GM19239 (cell line): ENCODE measurements around the gene AGAP5.
"Not testable (repeated sequence)": the region's sequence is repeated elsewhere in the genome, so short reads cannot be mapped to it uniquely, and the experiment has no call there.

Experiments
- DNase-seq: peaks from one replicate; pipeline ENCODE4 v3.0.0; 2011; ENCODE audit warnings: low spot score; ENCODE audit not compliant: insufficient read length
- FAIRE-seq: peaks from 2 replicates; lab custom pipeline; 2011; peaks lifted over from hg19 to GRCh38; lab: Jason Lieb, UNC

Gene AGAP5

DNA sequence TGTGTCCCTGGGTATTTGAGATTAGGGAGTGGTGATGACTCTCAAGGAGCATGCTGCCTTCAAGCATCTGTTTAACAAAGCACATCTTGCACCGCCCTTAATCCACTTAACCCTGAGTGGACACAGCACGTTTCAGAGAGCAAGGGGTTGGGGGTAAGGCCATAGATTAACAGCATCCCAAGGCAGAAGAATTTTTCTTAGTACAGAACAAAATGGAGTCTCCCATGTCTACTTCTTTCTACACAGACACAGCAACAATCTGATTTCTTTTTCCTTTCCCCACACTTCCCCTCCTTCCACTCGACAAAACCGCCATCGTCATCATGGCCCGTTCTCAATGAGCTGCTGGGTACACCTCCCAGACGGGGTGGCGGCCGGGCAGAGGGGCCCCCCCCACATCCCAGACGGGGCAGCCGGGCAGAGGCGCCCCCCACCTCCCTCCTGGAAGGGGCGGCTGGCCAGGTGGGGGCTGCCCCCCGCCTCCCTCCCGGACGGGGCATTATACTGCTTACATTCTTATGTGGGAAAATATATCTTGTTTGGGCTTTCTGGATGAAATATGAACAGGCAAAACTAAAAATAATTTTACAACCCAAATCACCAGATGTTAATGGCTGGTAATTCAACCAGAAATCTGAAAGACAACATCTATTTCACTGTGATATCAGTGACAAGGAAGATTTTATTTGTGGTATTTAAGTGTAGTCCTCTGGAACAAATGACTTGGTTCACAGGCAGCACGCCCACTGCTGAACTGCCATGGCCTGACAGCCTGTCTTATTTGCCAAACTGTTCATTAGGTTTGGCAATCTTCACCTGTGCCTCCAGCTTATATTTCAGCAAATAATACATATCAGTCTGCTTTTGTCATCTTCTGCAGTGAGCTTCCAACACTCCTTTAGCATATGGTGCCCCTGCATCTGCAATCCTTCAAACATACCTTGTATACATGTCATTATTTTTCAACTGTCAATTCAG is 17.6 kb upstream of the AGAP5 start:
- not testable (repeated sequence) for FAIRE-seq, DNase-seq

DNA sequence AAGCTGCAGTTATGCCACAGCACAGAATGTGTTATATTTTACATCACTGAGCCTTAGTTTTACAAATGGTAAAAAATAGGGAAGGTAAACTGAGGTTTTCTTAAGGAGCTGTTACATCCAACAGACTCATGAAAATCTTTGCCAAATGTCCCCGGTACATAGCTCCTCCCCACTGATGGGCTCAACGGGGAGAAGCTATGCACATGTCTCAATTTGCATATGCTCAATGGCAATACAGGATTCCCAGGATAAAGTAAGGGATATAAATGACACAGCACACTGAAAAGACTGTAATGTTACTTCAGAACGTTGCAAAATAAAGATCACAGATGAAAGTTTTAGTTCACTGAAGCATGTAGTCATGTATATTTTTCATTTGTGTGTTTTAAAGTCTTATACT is 16.6 kb upstream of the AGAP5 start:
- DNase-seq, FAIRE-seq: not testable (repeated sequence)

DNA sequence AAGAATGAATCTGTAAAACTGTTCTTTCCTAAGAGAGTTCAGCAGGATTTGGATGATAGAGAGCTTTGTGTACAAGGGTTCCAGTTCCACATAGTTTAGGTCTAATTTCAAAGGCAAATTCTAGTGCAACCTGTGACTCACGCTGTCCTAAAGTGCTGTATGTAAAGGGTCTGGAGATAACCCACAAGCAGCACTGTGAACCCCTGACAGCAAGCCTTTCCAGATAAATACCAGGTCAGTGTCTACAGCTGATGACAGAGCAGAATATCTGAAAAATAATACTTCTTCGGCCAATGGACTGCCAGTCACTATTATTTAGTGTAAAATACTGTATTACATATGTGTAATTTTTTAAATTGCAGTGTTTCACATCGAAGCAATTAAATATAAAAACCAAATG is 16.0 kb upstream of the AGAP5 start:
- not testable (repeated sequence) for FAIRE-seq, DNase-seq

DNA sequence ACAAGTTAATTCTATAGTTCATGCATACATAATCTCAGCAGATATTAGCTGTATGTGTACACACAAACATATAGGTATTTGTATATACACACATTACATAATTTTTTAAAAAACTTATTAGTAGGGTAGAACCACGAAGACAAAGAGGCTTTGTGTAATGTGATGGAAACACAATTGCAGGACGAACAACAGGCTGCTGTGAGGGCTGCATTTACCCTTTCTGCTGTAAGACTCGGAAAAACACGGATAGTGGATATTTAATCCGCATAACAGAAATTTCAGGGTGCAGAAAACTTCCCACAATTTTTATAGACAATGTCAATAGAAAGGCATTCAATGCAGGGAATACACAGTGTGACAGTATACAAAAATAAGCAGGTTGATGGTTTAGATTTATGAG is 13.8 kb upstream of the AGAP5 start:
- not testable (repeated sequence) for DNase-seq, FAIRE-seq

DNA sequence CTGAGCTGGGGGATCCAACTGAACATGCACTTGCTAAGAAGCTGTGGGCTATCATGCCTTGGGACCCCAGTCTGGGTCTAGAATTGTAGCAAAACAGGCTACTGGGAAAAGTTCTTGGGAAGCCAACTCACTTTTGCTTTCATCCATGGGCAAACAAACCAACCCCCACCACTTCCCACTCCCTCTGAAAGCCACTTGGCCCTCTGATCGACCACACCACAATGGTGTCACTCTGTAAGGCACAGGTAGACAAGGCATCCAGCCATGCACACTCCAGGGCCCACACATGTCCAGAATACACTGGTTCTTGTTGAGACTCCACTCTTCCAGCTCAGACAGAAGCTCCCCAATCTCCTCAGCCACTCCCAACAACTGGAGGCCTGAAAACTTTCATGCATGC is 10.2 kb upstream of the AGAP5 start:
- not testable (repeated sequence) for FAIRE-seq

DNA sequence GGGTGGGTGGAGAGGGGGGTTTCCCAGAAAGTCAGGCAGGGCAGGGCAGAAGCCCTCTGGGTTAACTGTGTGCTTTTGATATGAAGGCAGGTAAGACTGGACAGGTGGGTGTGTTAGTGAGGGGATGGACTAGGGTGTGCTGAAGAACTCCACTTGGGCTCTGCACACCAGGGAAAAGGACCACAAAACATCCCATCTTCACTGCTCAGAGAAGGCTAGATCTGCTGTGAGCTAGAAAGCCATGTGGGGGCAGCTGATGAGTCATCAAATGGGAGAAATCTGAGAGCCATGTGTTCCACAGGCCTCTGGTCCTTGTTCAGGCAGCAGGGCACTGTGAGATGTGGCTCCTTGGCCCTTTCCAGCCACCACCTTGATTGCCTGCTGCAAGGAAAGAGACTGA is 9.7 kb upstream of the AGAP5 start:
- not testable (repeated sequence) for DNase-seq, FAIRE-seq

More for the DNA sequence above, 10.2 kb upstream of the AGAP5 start:
- DNase-seq, result not testable (repeated sequence)

DNA sequence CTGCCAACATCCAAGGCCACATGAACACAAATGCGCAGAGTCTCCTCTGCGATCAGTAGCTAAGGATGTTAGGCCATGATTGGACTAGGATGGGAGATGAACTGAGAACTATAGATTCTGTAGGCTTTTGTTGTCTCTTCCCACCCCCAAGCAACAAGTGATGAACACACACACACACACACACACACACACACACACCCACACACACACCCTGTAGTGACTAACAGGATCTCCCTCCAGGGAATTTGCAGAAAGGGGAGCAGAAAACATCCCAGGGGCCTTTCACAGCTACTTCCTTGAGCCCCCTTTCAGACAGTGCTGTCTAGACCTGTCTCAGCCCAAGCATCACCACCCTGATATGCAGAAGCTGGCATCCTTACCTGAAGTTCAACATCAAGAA is 8.6 kb upstream of the AGAP5 start:
- FAIRE-seq, DNase-seq: not testable (repeated sequence)

DNA sequence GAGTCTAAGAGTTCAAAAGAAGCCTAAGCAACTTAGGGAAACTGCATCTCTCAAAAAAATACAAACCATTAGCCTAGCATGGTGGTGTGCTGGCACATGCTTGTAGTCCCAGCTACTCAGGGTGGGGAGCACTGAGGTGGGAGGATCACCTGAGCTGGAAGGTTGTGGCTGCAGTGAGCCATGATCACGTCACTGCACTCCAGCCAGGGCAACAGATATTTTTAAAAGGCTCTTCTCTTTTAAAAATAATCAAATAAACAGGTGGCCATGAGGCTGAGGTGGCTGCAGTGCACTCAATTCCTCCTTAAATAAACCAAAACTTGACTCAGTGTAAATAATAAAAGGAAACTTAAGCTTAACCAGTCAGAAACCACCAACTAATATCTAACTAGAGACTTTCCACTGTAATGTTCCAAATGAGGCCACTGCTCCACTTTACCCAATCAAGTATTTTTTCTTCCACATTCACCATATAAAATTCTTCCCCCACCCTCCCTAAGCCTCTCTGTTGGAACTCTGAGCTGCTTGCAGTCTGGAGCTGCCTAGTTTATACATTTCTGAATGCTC is 7.7 kb upstream of the AGAP5 start:
- DNase-seq, FAIRE-seq: not testable (repeated sequence)

DNA sequence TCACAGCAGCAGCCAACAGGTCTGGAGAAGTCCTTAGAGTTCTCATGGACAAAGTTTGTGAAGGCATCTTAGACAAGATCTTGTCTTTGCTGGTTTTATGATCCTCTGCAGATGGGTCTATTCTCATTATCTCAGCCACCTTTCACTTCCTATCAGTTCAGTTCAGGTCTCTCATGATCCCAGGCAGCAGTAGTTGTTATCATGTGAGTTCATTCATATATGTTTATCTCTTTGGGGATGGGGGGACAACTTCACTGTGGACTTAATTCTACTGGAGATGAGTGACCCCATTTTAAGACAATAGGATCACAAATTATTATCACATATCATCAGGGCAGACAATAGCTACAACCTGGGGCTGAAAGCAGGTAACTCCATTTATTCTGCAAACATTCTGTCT is 6.0 kb upstream of the AGAP5 start:
- not testable (repeated sequence) for FAIRE-seq, DNase-seq

DNA sequence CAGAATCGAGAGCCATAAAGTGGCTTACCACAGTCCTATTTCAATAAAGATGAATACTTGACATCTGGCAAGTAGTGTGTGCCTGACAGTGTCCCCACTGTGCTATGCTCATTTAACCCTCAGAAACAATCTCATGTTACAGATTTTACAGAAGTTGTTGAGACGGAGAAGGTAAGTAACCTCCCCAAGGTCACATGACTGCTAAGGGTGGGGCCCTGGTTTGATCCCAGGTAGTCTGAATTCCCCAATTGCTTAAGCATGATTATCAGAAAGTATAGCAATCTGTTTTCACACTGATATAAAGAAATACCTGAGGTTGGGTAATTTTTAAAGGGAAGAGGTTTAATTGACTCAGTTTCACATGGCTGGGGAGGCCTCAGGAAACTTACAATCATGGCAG is 910 bp upstream of the AGAP5 start:
- not testable (repeated sequence) for FAIRE-seq, DNase-seq

DNA sequence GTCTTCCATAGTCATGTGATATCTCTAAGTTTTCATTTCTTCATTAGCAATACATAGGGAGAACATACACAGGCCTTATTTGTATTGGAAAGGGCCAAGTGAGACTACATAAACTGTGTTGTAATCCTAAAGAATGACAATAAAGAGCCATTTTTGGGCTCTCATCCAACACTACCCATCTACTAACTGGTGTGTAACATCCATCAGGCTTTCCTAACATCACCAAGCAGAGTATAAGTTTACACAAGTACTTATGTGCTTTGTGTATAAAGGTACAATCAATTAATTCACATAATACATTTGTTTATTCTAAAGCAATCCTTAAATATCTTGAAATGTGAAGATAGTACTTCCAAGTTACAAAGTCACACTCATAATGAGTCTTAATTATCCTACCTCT is 2.6 kb downstream of the AGAP5 start:
- FAIRE-seq, DNase-seq: not testable (repeated sequence)

DNA sequence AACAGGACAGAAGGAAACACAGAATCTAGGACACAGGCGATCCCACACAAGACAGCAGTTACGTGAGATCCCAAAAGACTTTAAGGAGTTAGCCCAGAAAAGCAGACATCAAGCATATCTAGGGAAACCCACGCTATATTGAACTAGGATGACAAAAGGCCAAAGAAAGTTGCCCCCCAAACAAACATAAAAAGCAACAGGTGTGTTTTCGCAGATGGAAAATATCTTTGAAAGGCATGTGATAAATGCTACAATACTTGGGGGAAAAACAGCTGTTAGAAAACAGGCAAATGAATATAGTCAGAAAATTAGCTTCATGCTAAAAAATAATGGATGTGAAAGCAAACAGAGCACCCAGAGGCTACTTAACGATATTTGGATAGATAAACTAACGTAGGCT is 7.2 kb downstream of the AGAP5 start:
- not testable (repeated sequence) for DNase-seq, FAIRE-seq

DNA sequence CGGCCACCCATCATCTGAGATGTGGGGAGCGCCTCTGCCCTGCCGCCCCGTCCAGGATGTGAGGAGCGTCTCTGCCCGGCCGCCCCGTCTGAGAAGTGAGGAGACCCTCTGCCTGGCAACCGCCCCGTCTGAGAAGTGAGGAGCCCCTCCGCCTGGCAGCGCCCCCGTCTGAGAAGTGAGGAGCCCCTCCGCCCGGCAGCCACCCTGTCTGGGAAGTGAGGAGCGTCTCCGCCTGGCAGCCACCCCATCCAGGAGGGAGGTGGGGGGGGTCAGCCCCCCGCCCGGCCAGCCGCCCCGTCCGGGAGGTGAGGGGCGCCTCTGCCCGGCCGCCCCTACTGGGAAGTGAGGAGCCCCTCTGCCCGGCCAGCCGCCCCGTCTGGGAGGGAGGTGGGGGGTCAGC is 8.3 kb downstream of the AGAP5 start:
- not testable (repeated sequence) for FAIRE-seq, DNase-seq

DNA sequence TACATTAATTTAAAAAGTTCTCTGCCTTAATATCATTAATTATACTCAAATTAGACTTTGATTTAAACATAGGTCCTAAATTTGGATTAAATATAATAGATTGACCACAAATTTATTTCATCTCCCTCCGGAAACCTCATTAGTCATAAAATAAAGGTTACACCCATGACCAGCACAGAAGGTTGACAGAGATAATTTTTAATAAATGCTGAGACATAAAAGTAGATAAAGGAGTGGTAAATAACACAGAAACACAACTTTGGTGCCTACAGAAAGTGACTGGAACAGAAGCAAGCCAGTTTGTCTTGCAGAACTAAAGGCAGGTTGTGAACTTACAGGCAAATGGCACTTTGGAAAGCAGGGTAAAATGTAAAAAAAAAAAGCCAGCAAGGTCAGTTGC is 10.3 kb downstream of the AGAP5 start:
- not testable (repeated sequence) for DNase-seq, FAIRE-seq

DNA sequence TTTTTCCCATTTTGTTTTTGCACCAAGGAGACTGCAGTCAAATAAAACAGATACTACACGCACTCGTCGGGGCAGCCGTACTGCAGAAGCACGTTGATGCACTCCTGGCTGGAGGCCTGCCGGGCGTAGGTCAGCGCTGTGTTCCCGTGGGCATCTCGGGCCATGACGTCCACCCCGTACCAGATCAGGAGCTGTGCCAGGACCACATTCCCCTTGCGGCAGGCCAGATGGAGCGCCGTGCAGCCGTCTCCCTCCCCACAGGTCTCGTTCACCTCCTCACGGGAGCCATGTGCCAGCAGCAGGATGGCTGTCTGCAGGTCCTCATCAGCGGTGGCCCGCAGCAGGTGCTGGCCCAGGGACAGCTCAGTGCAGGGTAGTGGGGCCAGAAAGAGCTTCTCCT is 23.4 kb downstream of the AGAP5 start:
- not testable (repeated sequence) for DNase-seq, FAIRE-seq

DNA sequence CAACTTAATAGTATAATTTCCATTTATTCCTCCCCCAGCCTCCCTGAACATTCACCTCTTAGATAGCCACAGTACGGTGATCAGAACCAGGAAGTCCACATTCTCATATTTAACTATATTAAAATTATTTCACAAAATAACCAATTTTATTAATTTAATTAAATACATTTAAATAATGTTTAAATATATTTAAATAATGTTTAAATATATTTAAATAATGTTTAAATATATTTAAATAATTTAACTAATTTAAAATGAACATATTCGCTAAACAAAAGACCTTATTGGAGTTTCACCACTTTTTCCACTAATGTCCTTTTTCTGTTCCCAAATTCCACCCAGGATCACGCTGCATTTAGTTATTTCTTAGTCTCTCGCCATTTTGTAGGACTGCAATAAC is 29.5 kb downstream of the AGAP5 start:
- FAIRE-seq, DNase-seq: not testable (repeated sequence)

DNA sequence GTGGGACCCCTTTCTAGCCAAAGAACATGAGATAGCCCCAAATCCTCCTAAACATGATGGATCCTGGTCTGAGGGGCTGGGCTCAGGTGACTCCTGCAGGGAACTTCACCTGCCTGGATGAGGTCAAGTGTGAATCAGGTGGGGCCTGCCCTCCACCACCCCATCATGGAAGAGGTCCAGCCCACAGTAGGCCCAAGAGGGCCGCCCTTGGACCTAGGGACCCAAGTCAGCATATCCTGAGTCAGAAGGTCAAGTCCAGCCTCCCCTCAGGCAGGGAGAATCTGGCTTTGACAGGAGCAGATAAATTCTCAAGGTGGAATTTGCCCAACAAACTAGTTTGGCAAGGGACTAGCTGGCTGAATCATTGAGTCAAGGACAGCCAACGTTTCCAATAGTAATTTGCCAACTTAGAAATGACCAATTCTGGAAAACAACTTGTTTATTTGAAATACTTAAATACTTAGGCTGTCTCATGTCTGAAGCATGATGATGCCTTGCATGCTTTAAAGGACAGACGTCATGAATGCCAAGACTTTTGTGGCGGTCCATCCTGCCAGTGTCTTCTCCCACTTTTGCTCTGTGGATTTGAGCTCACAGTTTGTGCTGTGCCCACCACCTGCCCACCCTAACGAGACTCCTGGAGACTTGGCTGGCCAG is 31.6 kb downstream of the AGAP5 start:
- not testable (repeated sequence) for FAIRE-seq, DNase-seq

DNA sequence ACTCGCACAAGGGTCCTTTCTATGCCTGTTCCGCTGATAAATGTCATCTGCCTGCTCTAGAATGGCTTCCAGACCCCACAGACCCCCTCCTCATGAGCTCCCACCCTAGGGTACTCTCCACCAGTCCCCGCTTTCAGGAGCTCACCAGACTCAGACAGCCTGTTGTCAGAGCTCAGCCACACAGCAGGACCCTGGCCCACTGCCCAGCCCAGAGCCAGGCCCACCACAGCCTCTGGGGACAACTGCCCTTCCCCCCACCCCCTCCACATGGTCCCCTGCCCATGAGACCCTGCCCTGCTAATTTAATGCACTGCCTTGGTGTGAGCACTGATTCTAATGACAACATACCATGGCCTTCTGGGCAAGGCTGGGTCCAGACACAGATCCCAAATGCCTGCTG is 32.3 kb downstream of the AGAP5 start:
- not testable (repeated sequence) for FAIRE-seq, DNase-seq

DNA sequence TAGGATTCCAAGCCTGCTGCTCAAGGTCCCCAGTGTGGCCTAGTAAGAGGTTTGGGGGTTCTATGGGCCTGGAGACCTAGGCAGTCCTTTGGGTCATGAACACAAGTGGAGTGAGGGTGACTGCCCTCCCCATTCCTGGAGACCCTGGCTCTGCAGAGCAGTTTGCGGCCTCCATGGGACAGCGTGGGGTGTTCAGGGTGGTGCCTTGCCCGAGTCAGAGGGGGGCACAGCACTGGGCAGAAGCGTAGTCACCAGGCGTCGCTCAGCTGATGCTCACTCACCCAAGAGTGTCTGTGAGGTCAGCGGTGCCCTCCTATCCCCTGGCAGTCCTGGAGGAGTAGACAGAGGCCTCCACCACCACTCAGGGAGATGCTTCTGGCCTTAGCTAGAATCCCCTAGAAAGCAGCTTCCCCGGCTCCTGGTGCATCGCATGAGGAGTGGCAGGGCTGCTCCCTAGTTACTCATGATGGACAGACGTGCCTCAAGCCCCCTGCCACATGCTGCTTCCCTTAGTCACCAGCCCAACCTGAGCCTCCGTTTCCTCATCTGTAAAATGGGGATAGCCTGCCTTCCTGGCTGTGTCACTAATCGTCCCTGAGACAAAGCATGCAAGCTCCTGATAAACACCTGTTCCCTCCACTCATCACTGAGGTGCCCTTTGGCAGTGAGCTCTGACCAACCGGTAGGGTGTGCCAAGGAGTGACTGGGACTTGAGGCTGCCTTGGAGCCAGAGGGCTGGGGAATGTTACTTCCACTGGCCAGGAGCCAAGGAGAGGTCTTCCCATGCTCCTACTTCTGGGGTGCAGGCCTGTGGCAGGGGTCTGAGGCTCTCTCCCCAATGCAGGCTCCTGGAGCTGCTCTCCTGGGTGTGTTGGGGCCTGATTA is 33.5 kb downstream of the AGAP5 start:
- DNase-seq, FAIRE-seq: not testable (repeated sequence)
